Measurements from ENCODE around the gene ACTC1.

The ACTC1 gene

DNA sequence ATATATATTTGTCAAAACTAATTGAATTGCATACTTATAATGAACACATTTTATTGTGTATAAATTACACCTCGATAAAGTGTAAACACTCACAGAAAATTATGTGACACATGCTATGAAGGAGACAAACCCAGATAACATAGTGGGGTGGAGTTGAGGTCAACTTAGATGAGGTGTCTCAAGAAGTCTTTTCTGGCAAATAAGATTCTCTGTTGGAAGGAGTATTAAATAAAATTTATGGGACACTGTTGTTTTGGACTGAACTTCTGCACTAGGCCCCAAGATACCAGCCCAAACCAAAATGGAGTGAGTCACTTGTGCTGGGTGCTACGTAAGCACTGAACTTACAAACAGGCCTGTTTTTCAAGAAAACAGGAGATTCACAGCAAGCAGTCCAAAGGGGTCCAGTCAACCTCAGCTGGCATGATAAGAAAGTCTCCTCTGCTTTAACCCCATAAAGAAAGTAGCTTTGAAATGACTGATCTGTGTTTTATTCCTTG is 18.7 kb downstream of the ACTC1 start (continued):
- TF ChIP-seq, protein P1, sequence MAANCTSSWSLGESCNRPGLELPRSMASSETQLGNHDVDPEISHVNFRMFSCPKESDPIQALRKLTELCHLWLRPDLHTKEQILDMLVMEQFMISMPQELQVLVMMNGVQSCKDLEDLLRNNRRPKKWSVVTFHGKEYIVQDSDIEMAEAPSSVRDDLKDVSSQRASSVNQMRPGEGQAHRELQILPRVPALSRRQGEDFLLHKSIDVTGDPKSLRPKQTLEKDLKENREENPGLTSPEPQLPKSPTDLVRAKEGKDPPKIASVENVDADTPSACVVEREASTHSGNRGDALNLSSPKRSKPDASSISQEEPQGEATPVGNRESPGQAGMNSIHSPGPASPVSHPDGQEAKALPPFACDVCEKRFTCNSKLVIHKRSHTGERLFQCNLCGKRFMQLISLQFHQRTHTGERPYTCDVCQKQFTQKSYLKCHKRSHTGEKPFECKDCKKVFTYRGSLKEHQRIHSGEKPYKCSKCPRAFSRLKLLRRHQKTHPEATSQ (tag by site-specific recombination; IDR thresholded peaks at IDR 0.05), result no peak
- TF ChIP-seq ZNF155 (tag by site-specific recombination; IDR thresholded peaks at IDR 0.05) (no peak), ZNF626 (tag by site-specific recombination; IDR thresholded peaks at IDR 0.05) (no peak), ZNF140 (tag by site-specific recombination; IDR thresholded peaks at IDR 0.05) (no peak), SP3 (tag by site-specific recombination; IDR thresholded peaks at IDR 0.05) (no peak)
- TF ChIP-seq, protein P2, sequence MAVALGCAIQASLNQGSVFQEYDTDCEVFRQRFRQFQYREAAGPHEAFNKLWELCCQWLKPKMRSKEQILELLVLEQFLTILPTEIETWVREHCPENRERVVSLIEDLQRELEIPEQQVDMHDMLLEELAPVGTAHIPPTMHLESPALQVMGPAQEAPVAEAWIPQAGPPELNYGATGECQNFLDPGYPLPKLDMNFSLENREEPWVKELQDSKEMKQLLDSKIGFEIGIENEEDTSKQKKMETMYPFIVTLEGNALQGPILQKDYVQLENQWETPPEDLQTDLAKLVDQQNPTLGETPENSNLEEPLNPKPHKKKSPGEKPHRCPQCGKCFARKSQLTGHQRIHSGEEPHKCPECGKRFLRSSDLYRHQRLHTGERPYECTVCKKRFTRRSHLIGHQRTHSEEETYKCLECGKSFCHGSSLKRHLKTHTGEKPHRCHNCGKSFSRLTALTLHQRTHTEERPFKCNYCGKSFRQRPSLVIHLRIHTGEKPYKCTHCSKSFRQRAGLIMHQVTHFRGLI (tag by site-specific recombination; IDR thresholded peaks at IDR 0.05), result no peak
- TF ChIP-seq, protein P3, sequence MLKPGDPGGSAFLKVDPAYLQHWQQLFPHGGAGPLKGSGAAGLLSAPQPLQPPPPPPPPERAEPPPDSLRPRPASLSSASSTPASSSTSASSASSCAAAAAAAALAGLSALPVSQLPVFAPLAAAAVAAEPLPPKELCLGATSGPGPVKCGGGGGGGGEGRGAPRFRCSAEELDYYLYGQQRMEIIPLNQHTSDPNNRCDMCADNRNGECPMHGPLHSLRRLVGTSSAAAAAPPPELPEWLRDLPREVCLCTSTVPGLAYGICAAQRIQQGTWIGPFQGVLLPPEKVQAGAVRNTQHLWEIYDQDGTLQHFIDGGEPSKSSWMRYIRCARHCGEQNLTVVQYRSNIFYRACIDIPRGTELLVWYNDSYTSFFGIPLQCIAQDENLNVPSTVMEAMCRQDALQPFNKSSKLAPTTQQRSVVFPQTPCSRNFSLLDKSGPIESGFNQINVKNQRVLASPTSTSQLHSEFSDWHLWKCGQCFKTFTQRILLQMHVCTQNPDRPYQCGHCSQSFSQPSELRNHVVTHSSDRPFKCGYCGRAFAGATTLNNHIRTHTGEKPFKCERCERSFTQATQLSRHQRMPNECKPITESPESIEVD (tag by site-specific recombination; IDR thresholded peaks at IDR 0.05), result no peak

DNA sequence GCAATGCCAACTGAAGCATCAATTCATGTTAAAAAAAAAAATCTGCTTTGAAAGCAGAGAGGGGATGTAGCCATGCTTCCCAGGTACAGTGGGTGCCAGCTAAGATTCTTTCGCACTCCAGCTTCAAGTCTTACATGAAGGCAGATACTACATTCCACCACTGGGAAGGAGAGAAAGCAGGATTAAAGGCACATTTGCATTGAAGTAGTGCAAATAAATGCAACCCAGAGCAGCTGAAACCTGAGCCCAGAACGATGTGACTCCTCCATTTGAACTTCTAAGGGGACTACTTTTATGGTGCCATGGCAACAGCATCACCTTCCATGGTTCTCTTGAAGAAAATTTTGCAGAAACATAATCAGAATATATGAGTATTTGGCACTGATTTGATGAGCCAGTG is 21.4 kb downstream of the ACTC1 start:
- no peak overlapping the region for H3K27ac ChIP-seq (ENCODE audit: extremely low read depth, low read depth, low read length)
- H3K36me3 ChIP-seq (ENCODE audit: control insufficient read depth in 2 of 2, insufficient read depth in 1 of 2, low read length in 2 of 2), result no peaks in the 10 kb centered on the region
- TF ChIP-seq TRIM28 (IDR thresholded peaks at IDR 0.05; ENCODE audit: borderline replicate concordance, low read length) (no peak), ZEB2 (tag by site-specific recombination; IDR thresholded peaks at IDR 0.05) (no peak), HOXD13 (CRISPR knock-in tag; IDR thresholded peaks at IDR 0.05; ENCODE audit: borderline replicate concordance) (no peak), BCL11A (tag by site-specific recombination; IDR thresholded peaks at IDR 0.05; ENCODE audit: low read depth) (no peak), PRDM1 (tag by site-specific recombination; IDR thresholded peaks at IDR 0.05) (no peak), TCF7L2 (IDR thresholded peaks at IDR 0.05; ENCODE audit: borderline replicate concordance, low read depth, low read length) (no peak), ZNF629 (tag by site-specific recombination; IDR thresholded peaks at IDR 0.05) (no peak), FEZF1 (tag by site-specific recombination; IDR thresholded peaks at IDR 0.05) (no peak), ZNF777 (tag by site-specific recombination; IDR thresholded peaks at IDR 0.05; ENCODE audit: borderline replicate concordance) (no peak), ZNF138 (tag by site-specific recombination; IDR thresholded peaks at IDR 0.05; ENCODE audit: borderline replicate concordance) (no peak), KLF8 (tag by site-specific recombination; IDR thresholded peaks at IDR 0.05) (no peak), ZNF623 (tag by site-specific recombination; IDR thresholded peaks at IDR 0.05) (no peak), GLIS2 (tag by site-specific recombination; IDR thresholded peaks at IDR 0.05) (no peak), ZNF169 (tag by site-specific recombination; IDR thresholded peaks at IDR 0.05) (no peak), ZNF404 (tag by site-specific recombination; IDR thresholded peaks at IDR 0.05) (no peak)
- TF ChIP-seq, protein P4, sequence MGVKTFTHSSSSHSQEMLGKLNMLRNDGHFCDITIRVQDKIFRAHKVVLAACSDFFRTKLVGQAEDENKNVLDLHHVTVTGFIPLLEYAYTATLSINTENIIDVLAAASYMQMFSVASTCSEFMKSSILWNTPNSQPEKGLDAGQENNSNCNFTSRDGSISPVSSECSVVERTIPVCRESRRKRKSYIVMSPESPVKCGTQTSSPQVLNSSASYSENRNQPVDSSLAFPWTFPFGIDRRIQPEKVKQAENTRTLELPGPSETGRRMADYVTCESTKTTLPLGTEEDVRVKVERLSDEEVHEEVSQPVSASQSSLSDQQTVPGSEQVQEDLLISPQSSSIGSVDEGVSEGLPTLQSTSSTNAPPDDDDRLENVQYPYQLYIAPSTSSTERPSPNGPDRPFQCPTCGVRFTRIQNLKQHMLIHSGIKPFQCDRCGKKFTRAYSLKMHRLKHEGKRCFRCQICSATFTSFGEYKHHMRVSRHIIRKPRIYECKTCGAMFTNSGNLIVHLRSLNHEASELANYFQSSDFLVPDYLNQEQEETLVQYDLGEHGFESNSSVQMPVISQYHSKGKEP (tag by site-specific recombination; IDR thresholded peaks at IDR 0.05), result no peak
- ChIA-PET CTCF (no interaction called here), POLR2A (no interaction called here)
- no peak overlapping the region for H3K4me3 ChIP-seq (ENCODE audit: low read depth, low read length)
- no peaks in the 10 kb centered on the region for H3K9me3 ChIP-seq (ENCODE audit: control insufficient read depth, insufficient read depth, low read depth, low read length)
- H3K4me1 ChIP-seq (ENCODE audit: control insufficient read depth, insufficient read depth, low read length), result no peaks in the 10 kb centered on the region

Data from HEK293 (cell line).